Heart left ventricle (tissue), 16 donors: ENCODE measurements around the gene SSR4. TPM values are rescaled to one million over a fixed set of nuclear protein-coding genes. Genes with fewer than 3 reads are reported as not detected.
A peak's percentile ranks its signal among the peaks of the same experiment; 100 is the strongest.

Experiments
- ATAC-seq, 4 donors: fragments of 200-7000 bp; cut with Tn5 transposase; one replicate each; pipeline ENCODE4 v1.9.1; 2020 to 2022; ENCODE audit warnings: moderate library complexity in 4 of 4, mild to moderate bottlenecking in 3 of 4, moderate number of reproducible peaks in 1 of 4
- DNase-seq, 5 donors: peaks; one replicate each; pipeline ENCODE4 v3.0.0-alpha.2; 2020
- H3K27ac ChIP-seq, 12 donors: fragments of 200-600 bp; sonication (generic) in 4 of 12; one replicate each; pipeline versions ENCODE4 v1.5.0 to v1.8.0; 2016 to 2022; ENCODE audit warnings: mild to moderate bottlenecking in 2 of 12
- H3K27me3 ChIP-seq, 9 donors: fragments of 200-600 bp; sonication (generic) in 2 of 9; one replicate each; pipeline versions ENCODE4 v1.5.1 to v1.8.0; 2016 to 2022; ENCODE audit warnings: mild to moderate bottlenecking in 3 of 9
- H3K36me3 ChIP-seq, 9 donors: fragments of 200-600 bp; sonication (generic) in 2 of 9; one replicate each; pipeline versions ENCODE4 v1.5.0 to v1.8.0; 2018 to 2022; ENCODE audit warnings: mild to moderate bottlenecking in 2 of 9
- H3K4me1 ChIP-seq, 12 donors: fragments of 200-600 bp; sonication (generic) in 4 of 12; one replicate each; pipeline versions ENCODE4 v1.5.0 to v1.8.0; 2016 to 2022; ENCODE audit warnings: mild to moderate bottlenecking in 3 of 12
- H3K4me3 ChIP-seq, 12 donors: fragments of 200-600 bp; sonication (generic) in 4 of 12; one replicate each; pipeline versions ENCODE4 v1.5.0 to v1.8.0; 2017 to 2022; ENCODE audit warnings: mild to moderate bottlenecking in 9 of 12, moderate library complexity in 4 of 12
- H3K9me3 ChIP-seq, 12 donors: fragments of 200-600 bp; sonication (generic) in 4 of 12; one replicate each; pipeline versions ENCODE4 v1.5.0 to v1.8.0; 2016 to 2022; ENCODE audit warnings: mild to moderate bottlenecking in 1 of 12
- CTCF ChIP-seq, 12 donors: fragments of 200-600 bp; sonication (generic) in 4 of 12; IDR thresholded peaks; one replicate each; pipeline versions ENCODE4 v1.5.0 to v1.8.0; 2018 to 2022; ENCODE audit warnings: antibody characterized with exemption in 12 of 12, mild to moderate bottlenecking in 5 of 12
- POLR2A ChIP-seq, 2 donors: fragments of 450-650 bp; IDR thresholded peaks; one replicate each; pipeline ENCODE4 v1.6.1; 2017; ENCODE audit warnings: antibody characterized with exemption in 2 of 2, mild to moderate bottlenecking in 2 of 2, moderate library complexity in 2 of 2
- WGBS, 4 donors: extraction: QIAGEN DNeasy Blood & Tissue Kit in 2 of 4; methylation state at CpG; one replicate each; pipeline versions ENCODE4 v1.1.5 to v1.1.7; 2013 to 2018; 5-methylcytosine and 5-hydroxymethylcytosine counted together
- intact Hi-C, 10 donors: fragments of 100-400 bp; cut with DNase I; formaldehyde crosslinking; loops; one replicate each; pipeline versions ENCODE4 v1.11.1 to v1.14.2; 2022
- polyA plus RNA-seq, 2 donors: library from polyadenylated mRNA; stranded (reverse); fragments of 200-250 nt; gene quantifications; one replicate each; pipeline ENCODE4 v1.2.3, GENCODE V29; 2013
- total RNA-seq, 9 donors: library from RNA; depleted of rRNA in 2 of 9; stranded (reverse); fragments of >200 nt in 2 of 9; fragmentation: NEBNext Ultra II Directional in 3 of 9; extraction: Animal tissue kit (Norgen Biotek cat#: 25700) in 3 of 9; gene quantifications; one replicate each; pipeline versions ENCODE4 v1.1.0 to v1.2.4, GENCODE V29; 2016 to 2023
- donor health status: ischemic (EF 13 %, LVEDD 7.1; RV severe dilation, severe dysfunction).
- donor health status: healthy with polysubstance abuse.
- donor health status: DM: no; HTN: yes; CAD: no.
- donor health status: DM: no; HTN: no; CAD: no.
- donor health status: ischemic (EF 25% LVEDD 6.9; RV normal size, moderate dysfunction).
- donor health status: ischemic (EF 25% LVEDD 5.7; RV mildly dilated, moderate dysfunction).
- donor health status: healthy.
- donor health status: DM: yes; HTN: yes; CAD: no.
- donor health status: ischemic (EF 35%, LVEDD 5.7; RV mildly dilated, moderate dysfunction).
- donor health status: nonischemic (EF 11% LVEDD 7.7; RV severe dilation, severe dysfunction).
- donor health status: DM: yes; HTN: yes; CAD: no.
- donor health status: PGD.
- donor health status: ischemic (EF 29% LVEDD 5.4; RV normal size, mild dysfunction).
- donor health status: nonischemic (EF 23%, LVEDD 6.1; RV moderate dilation, normal function).

SSR4 gene
- total and polyA plus RNA-seq, 11 donors = 119 to 307 (median 160) TPM

GRCh38 chrX:153773218-153773611 lies 21.3 kb upstream of the SSR4 start:
- DNase-seq (peak in 2 of 5 donors; percentile 17 to 21), ATAC-seq (no peak)
- no peak overlapping the region for H3K27ac ChIP-seq
- no peak overlapping the region for H3K4me3 ChIP-seq
- TF ChIP-seq CTCF (IDR thresholded peaks at IDR 0.05) (no peak), POLR2A (IDR thresholded peaks at IDR 0.05) (no peak)
- intact Hi-C loops = no loop called here
- peaks cover 0 to 8% (median 0%) of the 10 kb centered on the region in 9 donors for H3K27me3 ChIP-seq
- 91 to 96% (median 95%) methylated on average over 11 to 23 of the region's 23 CpGs for WGBS, 4 donors
- no peaks in the 10 kb centered on the region for H3K4me1 ChIP-seq
- H3K36me3 ChIP-seq = no peaks in the 10 kb centered on the region
- H3K9me3 ChIP-seq = no peaks in the 10 kb centered on the region

- Histone ChIP-seq H3K27ac (no peak overlapping the region), H3K27me3 (peaks cover 0 to 8% (median 0%) of the 10 kb centered on the region in 9 donors), H3K9me3 (no peaks in the 10 kb centered on the region), H3K4me3 (no peak overlapping the region), H3K4me1 (no peaks in the 10 kb centered on the region), H3K36me3 (no peaks in the 10 kb centered on the region)
- TF ChIP-seq POLR2A (IDR thresholded peaks at IDR 0.05) (no peak), CTCF (IDR thresholded peaks at IDR 0.05) (no peak)
- 90 to 96% (median 94%) methylated on average over 26 to 48 of the region's 48 CpGs for WGBS, 4 donors
- ATAC-seq (no peak), DNase-seq (peak in 3 of 5 donors; percentile 3 to 20 (median 16))
- intact Hi-C loops = no loop called here
Observed at GRCh38 chrX:153773741-153774575, 20.5 kb upstream of the SSR4 start.

GRCh38 chrX:153774576-153775292 lies 19.7 kb upstream of the SSR4 start:
- Histone ChIP-seq H3K27me3 (peaks cover 0 to 8% (median 0%) of the 10 kb centered on the region in 9 donors), H3K9me3 (no peaks in the 10 kb centered on the region), H3K4me1 (no peaks in the 10 kb centered on the region), H3K27ac (no peak overlapping the region), H3K4me3 (no peak overlapping the region), H3K36me3 (no peaks in the 10 kb centered on the region)
- TF ChIP-seq CTCF (IDR thresholded peaks at IDR 0.05) = no peak
- no peak for TF ChIP-seq POLR2A (IDR thresholded peaks at IDR 0.05)
- intact Hi-C loops = no loop called here
- DNase-seq (peak in 2 of 5 donors; percentile 19 to 20), ATAC-seq (no peak)
- WGBS, 4 donors = 91 to 96% (median 93%) methylated on average over 21 to 37 of the region's 37 CpGs
